DND-41 (cell line): ENCODE measurements around the gene DNAH11.

Experiments used
- ATAC-seq: fragments of 200-7000 bp; cut with Tn5 transposase; 3 replicates; pipeline ENCODE4 v1.9.1; 2021; ENCODE audit warnings: low read depth; ENCODE audit not compliant: insufficient read depth
- DNase-seq: peaks from one replicate; pipeline ENCODE4 v3.0.0-alpha.2; 2020
- H2AFZ ChIP-seq: 2 replicates; pipeline ENCODE4 v1.6.0; 2012; ENCODE audit warnings: low read depth, low read length
- H3K27ac ChIP-seq: 2 replicates; pipeline ENCODE4 v1.5.1; 2012; ENCODE audit warnings: low read length, inconsistent platforms
- H3K27me3 ChIP-seq: fragments of 200-600 bp; sonication (generic); 2 replicates; pipeline ENCODE4 v1.6.0; 2012; ENCODE audit warnings: low read length, mild to moderate bottlenecking, inconsistent platforms; ENCODE audit not compliant: insufficient read depth, poor library complexity
- H3K36me3 ChIP-seq: 2 replicates; pipeline ENCODE4 v1.5.1; 2012; ENCODE audit warnings: low read length, inconsistent platforms; ENCODE audit not compliant: insufficient read depth
- H3K4me1 ChIP-seq: 2 replicates; pipeline ENCODE4 v1.5.1; 2012; ENCODE audit warnings: mild to moderate bottlenecking, low read length; ENCODE audit not compliant: insufficient read depth
- H3K4me2 ChIP-seq: 2 replicates; pipeline ENCODE4 v1.6.0; 2012; ENCODE audit warnings: mild to moderate bottlenecking, moderate library complexity, low read length, inconsistent platforms; ENCODE audit not compliant: insufficient read depth
- H3K4me3 ChIP-seq, 2 experiments: fragments of 200-600 bp in 1 of 2; shearing (Covaris generic) in 1 of 2; 2 replicates each; pipeline ENCODE4 v1.5.1; 2012 to 2016; ENCODE audit warnings: inconsistent platforms in 2 of 2, low read length in 2 of 2, mild to moderate bottlenecking in 2 of 2, low read depth in 1 of 2, moderate library complexity in 1 of 2
- H3K79me2 ChIP-seq: 2 replicates; pipeline ENCODE4 v1.6.0; 2012; ENCODE audit warnings: low read length, inconsistent platforms; ENCODE audit not compliant: insufficient read depth
- H3K9ac ChIP-seq: 2 replicates; pipeline ENCODE4 v1.6.0; 2012; ENCODE audit warnings: low read depth, mild to moderate bottlenecking, inconsistent platforms, low read length, moderate library complexity
- H3K9me3 ChIP-seq: 2 replicates; pipeline ENCODE4 v1.5.1; 2012; ENCODE audit warnings: low read length, moderate library complexity, mild to moderate bottlenecking, inconsistent platforms; ENCODE audit not compliant: insufficient read depth, severe bottlenecking
- H4K20me1 ChIP-seq: 2 replicates; pipeline ENCODE4 v1.6.0; 2012; ENCODE audit warnings: low read length; ENCODE audit not compliant: insufficient read depth
- EZH2 ChIP-seq: IDR thresholded peaks from 3 replicates; pipeline ENCODE4 v1.6.1; 2012; ENCODE audit warnings: borderline replicate concordance, low read depth, mild to moderate bottlenecking, moderate library complexity, low read length, inconsistent platforms; ENCODE audit not compliant: severe bottlenecking
- TF ChIP-seq, protein P1 (sequence below): IDR thresholded peaks from 2 replicates; pipeline ENCODE4 v1.5.1; 2012; ENCODE audit warnings: borderline replicate concordance, low read length, moderate library complexity, mild to moderate bottlenecking; ENCODE audit not compliant: poor library complexity, severe bottlenecking; ENCODE audit errors: extremely low read depth

Gene DNAH11

DNA sequence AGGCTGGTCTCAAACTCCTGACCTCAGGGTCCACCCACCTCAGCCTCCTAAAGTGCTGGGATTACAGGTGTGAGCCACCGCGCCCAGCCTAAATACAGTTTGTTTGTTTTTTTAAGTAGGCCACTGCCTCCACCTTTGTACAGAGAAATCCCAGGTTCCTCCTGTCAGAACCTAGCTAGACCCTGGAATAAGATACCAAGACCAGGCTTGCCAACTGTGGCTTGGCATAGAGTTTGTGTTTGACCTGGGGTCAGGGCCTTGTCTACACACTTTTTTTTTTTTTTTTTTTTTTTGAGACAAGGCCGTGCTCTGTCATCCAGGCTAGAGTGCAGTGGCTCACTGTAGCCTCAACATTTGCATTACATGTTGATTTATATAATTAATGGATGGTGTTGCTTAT lies 34.3 kb upstream of the DNAH11 start:
- H4K20me1 ChIP-seq = no peaks in the 10 kb centered on the region
- TF ChIP-seq, protein P1, sequence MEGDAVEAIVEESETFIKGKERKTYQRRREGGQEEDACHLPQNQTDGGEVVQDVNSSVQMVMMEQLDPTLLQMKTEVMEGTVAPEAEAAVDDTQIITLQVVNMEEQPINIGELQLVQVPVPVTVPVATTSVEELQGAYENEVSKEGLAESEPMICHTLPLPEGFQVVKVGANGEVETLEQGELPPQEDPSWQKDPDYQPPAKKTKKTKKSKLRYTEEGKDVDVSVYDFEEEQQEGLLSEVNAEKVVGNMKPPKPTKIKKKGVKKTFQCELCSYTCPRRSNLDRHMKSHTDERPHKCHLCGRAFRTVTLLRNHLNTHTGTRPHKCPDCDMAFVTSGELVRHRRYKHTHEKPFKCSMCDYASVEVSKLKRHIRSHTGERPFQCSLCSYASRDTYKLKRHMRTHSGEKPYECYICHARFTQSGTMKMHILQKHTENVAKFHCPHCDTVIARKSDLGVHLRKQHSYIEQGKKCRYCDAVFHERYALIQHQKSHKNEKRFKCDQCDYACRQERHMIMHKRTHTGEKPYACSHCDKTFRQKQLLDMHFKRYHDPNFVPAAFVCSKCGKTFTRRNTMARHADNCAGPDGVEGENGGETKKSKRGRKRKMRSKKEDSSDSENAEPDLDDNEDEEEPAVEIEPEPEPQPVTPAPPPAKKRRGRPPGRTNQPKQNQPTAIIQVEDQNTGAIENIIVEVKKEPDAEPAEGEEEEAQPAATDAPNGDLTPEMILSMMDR = no peak
- no peak for TF ChIP-seq EZH2
- no peak overlapping the region for H3K4me3 ChIP-seq
- H3K9me3 ChIP-seq = peaks cover 32% of the 10 kb centered on the region
- no peak overlapping the region for H3K9ac ChIP-seq
- no peaks in the 10 kb centered on the region for H3K27me3 ChIP-seq
- peaks cover 34% of the 10 kb centered on the region for H3K36me3 ChIP-seq
- no peaks in the 10 kb centered on the region for H3K79me2 ChIP-seq
- no peak overlapping the region for H3K27ac ChIP-seq
- H3K4me2 ChIP-seq = no peak overlapping the region
- no peaks in the 10 kb centered on the region for H3K4me1 ChIP-seq
- H2AFZ ChIP-seq = no peak overlapping the region
- DNase-seq (no peak), ATAC-seq (no peak)

DNA sequence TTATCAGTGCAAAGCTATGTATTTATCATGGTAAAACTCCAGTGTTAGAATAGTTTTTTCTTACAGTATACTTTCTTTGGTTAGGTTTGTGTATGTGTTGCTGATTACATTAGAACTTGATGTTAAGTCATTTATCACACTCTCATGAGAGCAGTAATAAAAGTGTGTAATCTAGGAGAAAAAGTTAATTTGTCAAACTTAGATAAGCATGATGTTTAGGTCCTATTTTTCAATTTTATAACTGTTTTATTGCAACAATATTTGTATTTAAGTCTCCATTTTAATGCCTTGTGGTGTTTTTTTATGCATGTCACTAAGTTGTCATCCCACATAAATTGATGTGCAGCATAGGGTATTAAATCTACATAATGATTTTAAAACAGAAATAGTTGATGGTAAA lies 28.8 kb upstream of the DNAH11 start:
- Histone ChIP-seq H3K9me3 (no peaks in the 10 kb centered on the region), H3K4me1 (no peaks in the 10 kb centered on the region), H3K9ac (no peak overlapping the region), H3K36me3 (peaks cover 13% of the 10 kb centered on the region), H3K27me3 (no peaks in the 10 kb centered on the region), H3K79me2 (no peaks in the 10 kb centered on the region), H2AFZ (no peak overlapping the region), H3K27ac (no peak overlapping the region), H3K4me2 (no peak overlapping the region), H3K4me3 (no peak overlapping the region), H4K20me1 (no peaks in the 10 kb centered on the region)
- ATAC-seq = no peak
- DNase-seq = no peak
- TF ChIP-seq EZH2 = no peak

DNA sequence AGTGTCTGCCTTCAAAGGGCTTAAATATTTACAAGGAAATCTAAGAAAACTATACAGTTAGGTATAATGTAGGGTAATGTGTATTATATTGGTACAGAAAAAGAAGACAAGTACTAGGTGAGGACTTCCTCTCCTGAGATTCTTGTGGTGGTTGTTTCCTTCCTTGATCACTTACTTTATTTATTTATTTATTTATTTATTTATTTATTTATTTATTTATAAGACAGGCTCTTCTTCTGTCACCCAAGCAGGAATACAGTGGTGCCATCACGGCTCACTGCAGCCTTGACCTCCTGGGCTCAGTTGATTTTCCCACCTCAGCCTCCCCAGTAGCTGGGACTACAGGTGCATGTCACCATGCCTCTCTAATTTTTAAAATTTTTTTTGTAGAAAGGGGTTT lies 18.2 kb upstream of the DNAH11 start:
- Histone ChIP-seq H3K27me3 (no peaks in the 10 kb centered on the region), H3K36me3 (no peaks in the 10 kb centered on the region)
- no peak for ATAC-seq

DNA sequence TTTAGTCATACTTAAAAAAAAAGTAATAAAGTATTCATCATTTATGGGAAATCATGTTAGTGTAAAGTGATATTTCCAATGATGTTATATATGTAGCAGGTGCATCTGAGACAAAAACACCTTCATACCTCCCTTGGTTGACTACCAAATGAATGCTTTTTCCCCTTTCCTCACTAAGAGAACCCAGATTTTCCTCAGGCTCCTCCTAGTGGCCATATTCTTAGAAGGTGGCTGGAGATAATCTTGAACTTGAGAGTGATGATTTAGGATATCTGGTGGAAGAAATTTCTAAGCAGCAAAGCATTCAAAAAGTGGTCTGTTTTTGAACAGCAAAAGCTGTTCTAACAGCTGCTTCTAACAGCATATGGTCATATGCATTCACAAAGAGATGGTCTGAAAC lies 16.8 kb upstream of the DNAH11 start:
- no peak overlapping the region for H3K4me2 ChIP-seq
- H3K36me3 ChIP-seq = no peaks in the 10 kb centered on the region
- H3K9ac ChIP-seq = no peak overlapping the region
- H3K4me3 ChIP-seq = no peak overlapping the region
- DNase-seq = no peak
- no peaks in the 10 kb centered on the region for H3K27me3 ChIP-seq
- TF ChIP-seq, protein P1 = peak; percentile 61
- no peak for TF ChIP-seq EZH2
- no peak overlapping the region for H3K27ac ChIP-seq
- H3K9me3 ChIP-seq = no peaks in the 10 kb centered on the region
- ATAC-seq = no peak
- no peak overlapping the region for H2AFZ ChIP-seq
- H3K4me1 ChIP-seq = no peaks in the 10 kb centered on the region
- no peaks in the 10 kb centered on the region for H3K79me2 ChIP-seq
- H4K20me1 ChIP-seq = no peaks in the 10 kb centered on the region

More for the DNA sequence above, 18.2 kb upstream of the DNAH11 start:
- no peak for DNase-seq
- no peaks in the 10 kb centered on the region for H3K4me1 ChIP-seq
- no peak overlapping the region for H2AFZ ChIP-seq
- H3K9ac ChIP-seq = no peak overlapping the region
- no peak overlapping the region for H3K4me2 ChIP-seq
- no peak for TF ChIP-seq EZH2
- TF ChIP-seq, protein P1 = no peak
- no peaks in the 10 kb centered on the region for H4K20me1 ChIP-seq
- H3K79me2 ChIP-seq = no peaks in the 10 kb centered on the region
- H3K4me3 ChIP-seq = no peak overlapping the region
- H3K9me3 ChIP-seq = no peaks in the 10 kb centered on the region
- H3K27ac ChIP-seq = no peak overlapping the region
